SU-DHL-6 (cell line): ENCODE results near the gene ROBO2.

Experiments
- EZH2phosphoT487 ChIP-seq: fragments of 200-600 bp; sonication (generic), shearing (Covaris generic); conservative IDR thresholded peaks from 2 replicates; pipeline ENCODE4 v1.6.1; 2018; ENCODE audit warnings: mild to moderate bottlenecking, antibody characterized with exemption, low read length, moderate library complexity, mixed read lengths
- TF ChIP-seq, protein P1 (sequence below): fragments of 200-600 bp; sonication (generic); IDR thresholded peaks from one replicate; pipeline ENCODE4 v1.5.1; 2017; ENCODE audit warnings: antibody characterized with exemption, mild to moderate bottlenecking, low read length, moderate library complexity; ENCODE audit not compliant: insufficient read depth, poor library complexity, severe bottlenecking

DNA sequence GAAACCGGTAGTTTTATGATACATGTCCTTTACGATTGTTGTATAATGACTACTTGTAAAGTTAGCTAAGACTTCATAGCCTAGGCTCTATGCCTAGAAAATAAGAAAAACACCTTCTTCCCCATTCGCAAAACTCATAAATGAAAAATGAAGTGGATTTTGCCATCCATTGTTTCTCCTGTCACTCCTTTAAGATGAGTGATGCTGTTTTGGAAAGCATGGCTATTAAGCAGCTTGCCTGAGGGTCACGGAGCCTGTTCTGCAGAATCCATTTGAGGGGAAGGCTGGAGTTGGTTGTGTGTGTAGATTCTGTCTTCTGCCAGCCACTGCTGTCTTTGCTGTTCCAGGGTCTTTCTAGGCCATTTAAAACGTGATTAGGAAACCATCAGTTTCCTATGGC, 31.5 kb downstream of the ROBO2 start:
- TF ChIP-seq, protein P1, sequence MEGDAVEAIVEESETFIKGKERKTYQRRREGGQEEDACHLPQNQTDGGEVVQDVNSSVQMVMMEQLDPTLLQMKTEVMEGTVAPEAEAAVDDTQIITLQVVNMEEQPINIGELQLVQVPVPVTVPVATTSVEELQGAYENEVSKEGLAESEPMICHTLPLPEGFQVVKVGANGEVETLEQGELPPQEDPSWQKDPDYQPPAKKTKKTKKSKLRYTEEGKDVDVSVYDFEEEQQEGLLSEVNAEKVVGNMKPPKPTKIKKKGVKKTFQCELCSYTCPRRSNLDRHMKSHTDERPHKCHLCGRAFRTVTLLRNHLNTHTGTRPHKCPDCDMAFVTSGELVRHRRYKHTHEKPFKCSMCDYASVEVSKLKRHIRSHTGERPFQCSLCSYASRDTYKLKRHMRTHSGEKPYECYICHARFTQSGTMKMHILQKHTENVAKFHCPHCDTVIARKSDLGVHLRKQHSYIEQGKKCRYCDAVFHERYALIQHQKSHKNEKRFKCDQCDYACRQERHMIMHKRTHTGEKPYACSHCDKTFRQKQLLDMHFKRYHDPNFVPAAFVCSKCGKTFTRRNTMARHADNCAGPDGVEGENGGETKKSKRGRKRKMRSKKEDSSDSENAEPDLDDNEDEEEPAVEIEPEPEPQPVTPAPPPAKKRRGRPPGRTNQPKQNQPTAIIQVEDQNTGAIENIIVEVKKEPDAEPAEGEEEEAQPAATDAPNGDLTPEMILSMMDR = no peak
- TF ChIP-seq EZH2phosphoT487 = no peak
